Panc1 (cell line): Measurements from ENCODE around the gene SSR1.
A peak's percentile ranks its signal among the peaks of the same experiment; 100 is the strongest.

Experiments used
- CTCF ChIP-seq: fragments of 450-650 bp; IDR thresholded peaks from 2 replicates; pipeline ENCODE4 v1.5.1; 2017; ENCODE audit warnings: mild to moderate bottlenecking
- POLR2AphosphoS5 ChIP-seq: IDR thresholded peaks from 2 replicates; pipeline ENCODE4 v1.6.1; 2012; ENCODE audit warnings: mild to moderate bottlenecking, low read depth, low read length, moderate library complexity
- SIN3A ChIP-seq: IDR thresholded peaks from 2 replicates; pipeline ENCODE4 v1.6.1; 2012; ENCODE audit warnings: low read depth, mild to moderate bottlenecking, low read length, moderate library complexity, borderline replicate concordance; ENCODE audit not compliant: insufficient read depth
- TF ChIP-seq, protein P1 (sequence below), 2 experiments: IDR thresholded peaks; 2 replicates each; pipeline ENCODE4 v1.6.1; 2011 to 2012; ENCODE audit warnings: low read depth in 2 of 2, control low read depth in 1 of 2, low read length in 1 of 2, mild to moderate bottlenecking in 1 of 2, moderate library complexity in 1 of 2; ENCODE audit not compliant: insufficient read depth in 1 of 2

- peak; percentile 93 for TF ChIP-seq CTCF
- TF ChIP-seq, protein P1, sequence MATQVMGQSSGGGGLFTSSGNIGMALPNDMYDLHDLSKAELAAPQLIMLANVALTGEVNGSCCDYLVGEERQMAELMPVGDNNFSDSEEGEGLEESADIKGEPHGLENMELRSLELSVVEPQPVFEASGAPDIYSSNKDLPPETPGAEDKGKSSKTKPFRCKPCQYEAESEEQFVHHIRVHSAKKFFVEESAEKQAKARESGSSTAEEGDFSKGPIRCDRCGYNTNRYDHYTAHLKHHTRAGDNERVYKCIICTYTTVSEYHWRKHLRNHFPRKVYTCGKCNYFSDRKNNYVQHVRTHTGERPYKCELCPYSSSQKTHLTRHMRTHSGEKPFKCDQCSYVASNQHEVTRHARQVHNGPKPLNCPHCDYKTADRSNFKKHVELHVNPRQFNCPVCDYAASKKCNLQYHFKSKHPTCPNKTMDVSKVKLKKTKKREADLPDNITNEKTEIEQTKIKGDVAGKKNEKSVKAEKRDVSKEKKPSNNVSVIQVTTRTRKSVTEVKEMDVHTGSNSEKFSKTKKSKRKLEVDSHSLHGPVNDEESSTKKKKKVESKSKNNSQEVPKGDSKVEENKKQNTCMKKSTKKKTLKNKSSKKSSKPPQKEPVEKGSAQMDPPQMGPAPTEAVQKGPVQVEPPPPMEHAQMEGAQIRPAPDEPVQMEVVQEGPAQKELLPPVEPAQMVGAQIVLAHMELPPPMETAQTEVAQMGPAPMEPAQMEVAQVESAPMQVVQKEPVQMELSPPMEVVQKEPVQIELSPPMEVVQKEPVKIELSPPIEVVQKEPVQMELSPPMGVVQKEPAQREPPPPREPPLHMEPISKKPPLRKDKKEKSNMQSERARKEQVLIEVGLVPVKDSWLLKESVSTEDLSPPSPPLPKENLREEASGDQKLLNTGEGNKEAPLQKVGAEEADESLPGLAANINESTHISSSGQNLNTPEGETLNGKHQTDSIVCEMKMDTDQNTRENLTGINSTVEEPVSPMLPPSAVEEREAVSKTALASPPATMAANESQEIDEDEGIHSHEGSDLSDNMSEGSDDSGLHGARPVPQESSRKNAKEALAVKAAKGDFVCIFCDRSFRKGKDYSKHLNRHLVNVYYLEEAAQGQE (IDR thresholded peaks at IDR 0.05; ENCODE audit: insufficient read depth in 1 of 2, low read depth in 2 of 2, low read length in 1 of 2), result no peak
- no peak for TF ChIP-seq SIN3A
- TF ChIP-seq POLR2AphosphoS5, result no peak
Measured at GRCh38 chr6:7243179-7243981, 69.6 kb downstream of the SSR1 start.
